HG02759 (cell line): Measurements from ENCODE around the gene SLC22A5.
"Not testable (repeated sequence)": the region's sequence is repeated elsewhere in the genome, so short reads cannot be mapped to it uniquely, and the experiment has no call there.

ENCODE experiments used
- ATAC-seq: cut with Tn5 transposase; IDR thresholded peaks from one replicate; pipeline ENCODE4 v1.9.1; 2021; ENCODE audit warnings: mild to moderate bottlenecking, moderate library complexity; ENCODE audit not compliant: unreplicated experiment

The SLC22A5 gene

DNA sequence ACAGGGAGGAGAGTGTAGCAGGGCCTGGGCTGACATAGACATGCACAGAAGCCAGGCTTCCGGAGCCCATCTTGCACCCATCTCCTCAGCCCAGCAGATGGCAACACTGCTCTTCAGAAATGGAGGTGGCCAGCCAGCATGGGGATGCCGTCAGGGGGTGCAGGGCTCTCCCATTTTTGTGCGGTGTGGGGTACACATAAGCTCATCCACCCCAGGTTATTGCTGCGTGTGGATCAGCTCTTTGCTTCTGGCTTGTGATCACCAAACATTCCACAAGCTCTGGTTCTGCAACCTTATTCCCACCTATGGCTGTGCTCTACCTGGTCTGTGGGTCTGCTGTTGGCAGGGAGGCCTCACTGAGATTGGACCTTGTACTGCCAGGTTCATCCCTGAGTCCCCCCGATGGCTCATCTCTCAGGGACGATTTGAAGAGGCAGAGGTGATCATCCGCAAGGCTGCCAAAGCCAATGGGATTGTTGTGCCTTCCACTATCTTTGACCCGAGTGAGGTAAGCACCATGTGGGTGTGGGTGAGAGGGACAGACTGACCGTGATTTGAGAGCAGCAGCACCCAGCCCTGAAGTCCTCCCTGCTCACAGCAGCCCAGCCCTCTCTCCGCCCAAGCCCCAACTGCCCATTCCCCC, 17.3 kb downstream of the SLC22A5 start:
- ATAC-seq: peak; percentile 82

DNA sequence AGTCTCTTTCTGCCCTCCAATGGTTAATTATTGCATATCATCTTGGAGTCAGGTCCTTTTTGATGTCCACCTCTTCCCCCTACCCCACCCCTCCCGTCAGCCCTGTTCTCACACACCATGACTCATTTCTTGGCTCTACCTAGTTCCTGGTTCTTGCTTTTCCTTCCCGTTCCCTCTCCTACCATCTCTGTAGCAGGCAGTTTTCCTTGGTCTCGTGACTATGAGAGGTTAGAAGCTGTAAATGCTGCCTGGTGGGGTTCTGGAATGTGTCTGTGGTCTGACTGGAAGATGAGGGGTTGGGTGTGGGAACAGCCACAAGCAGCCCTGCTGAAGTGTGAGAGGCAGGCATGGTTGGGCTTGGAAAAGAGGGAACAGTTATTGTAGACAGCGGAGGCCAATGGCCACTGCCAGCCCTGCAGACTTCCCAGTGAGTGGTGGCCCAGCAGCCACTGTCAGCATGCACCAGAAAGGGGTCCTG, 18.2 kb downstream of the SLC22A5 start:
- ATAC-seq: no peak

DNA sequence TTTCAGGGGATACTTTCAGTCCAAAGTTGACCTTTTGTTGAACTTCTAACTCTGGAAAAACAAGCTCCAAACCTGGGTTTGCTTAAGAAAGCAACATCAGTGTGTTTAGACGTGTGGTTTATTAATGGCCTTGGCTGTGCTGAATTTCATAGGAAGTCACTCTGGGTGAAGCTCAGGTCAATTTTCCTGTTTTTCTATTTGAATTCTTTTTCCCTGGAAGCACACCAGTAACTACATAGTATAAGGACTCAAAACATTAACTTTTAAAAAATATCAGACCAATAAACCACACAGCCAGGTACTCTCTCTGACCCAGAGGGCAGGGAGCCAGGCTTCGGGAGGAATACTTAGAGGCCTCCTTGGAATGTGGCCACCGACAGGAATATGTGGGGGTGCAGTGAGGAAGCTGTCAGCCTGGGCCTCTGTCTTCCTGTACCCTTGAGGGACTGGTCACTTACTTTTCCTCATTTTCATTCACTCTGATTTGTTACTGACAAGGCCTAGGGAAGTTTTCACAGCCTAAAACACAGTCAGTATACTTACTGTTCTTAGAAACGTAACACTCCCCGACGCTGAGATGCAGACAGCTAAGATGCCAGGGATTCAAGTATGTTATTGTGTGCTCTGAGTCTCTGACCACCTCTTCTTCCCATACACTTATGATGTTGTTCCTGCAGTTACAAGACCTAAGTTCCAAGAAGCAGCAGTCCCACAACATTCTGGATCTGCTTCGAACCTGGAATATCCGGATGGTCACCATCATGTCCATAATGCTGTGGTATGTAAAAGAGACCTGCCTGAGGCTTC, 18.9 kb downstream of the SLC22A5 start:
- ATAC-seq: no peak

DNA sequence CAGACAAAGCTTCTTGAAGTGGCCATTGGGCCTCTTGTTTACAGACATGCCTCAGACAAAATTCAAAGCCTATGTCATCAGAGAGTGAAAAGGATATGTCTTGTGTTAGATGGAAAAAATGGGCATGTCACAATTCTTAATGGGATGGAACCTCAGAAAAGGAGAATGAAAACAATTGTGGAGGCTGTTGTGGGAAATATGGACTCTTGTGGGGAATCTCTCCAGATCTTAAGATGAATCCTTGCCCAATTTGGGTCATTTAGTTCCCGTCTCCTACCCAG, 19.5 kb downstream of the SLC22A5 start:
- ATAC-seq: no peak

DNA sequence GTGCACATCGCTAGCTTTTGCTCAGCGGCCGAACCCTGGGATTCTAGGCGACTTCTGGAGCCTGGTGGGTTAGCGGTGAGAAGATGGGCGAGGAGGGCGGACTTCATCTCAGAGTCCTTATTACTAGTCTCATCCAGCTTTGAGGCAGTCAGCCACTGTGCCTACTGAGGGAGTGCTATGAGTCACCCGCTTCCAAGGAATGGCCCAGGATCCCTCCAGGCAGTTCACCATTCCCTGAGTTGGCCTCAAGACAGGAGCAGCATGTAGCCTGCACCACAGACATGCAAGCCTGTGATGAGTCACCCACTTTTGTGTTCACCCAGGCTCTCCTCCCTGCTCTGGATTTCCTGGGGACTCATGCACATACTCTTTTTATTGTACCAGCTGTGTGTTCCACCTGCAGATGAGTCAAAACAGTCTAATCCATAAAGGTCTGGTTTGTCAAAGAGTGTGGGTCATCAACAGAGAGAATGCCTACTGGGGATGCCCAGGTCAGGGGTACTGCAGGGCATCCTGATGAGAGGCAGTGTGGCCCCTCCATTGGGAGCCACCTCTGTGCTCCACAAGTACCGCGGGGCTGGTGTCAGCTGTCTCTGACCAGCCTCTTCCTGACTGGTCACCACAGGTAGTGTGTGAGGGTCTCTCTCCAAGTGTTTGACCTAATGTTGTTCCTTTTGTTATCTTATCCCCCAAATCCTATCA, 20.2 kb downstream of the SLC22A5 start:
- ATAC-seq: no peak

DNA sequence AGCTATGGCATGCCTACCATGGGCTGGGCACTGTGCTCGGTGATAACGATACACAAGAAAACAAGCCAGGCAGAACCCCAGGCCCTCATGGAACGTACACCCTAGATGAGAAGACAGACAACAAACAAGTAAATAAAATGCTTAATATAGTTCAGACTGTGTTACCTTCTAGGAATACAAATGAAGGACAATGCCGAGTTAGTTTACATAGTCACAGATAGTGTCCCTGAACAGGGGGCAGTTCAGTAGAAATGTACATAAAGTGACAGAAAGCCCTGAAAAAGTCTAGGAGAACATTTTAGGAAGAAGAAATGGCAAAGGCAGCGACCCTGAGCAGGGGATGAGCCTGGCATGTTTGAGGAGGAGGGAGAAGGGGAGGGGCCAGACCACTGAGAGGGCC, 21.7 kb downstream of the SLC22A5 start:
- no peak for ATAC-seq

DNA sequence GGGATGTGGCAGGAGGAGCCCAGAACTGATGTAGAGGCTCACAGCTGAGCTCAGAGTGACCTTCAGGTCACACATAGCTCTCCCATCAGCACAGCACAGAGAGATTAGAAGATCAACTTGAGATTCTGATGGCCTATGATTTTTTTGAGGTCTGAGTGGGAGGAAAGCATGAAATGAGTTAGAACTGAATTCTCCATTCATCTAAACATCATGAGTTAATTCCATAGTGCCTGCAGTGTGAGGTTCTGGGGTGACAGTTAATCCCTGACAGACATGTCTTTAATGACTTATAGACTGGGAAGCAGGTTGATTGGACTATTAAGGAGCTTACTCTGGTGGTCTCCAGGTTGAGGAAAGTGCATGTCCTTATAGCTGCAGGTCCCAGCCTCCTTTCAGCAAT, 22.4 kb downstream of the SLC22A5 start:
- ATAC-seq: no peak

DNA sequence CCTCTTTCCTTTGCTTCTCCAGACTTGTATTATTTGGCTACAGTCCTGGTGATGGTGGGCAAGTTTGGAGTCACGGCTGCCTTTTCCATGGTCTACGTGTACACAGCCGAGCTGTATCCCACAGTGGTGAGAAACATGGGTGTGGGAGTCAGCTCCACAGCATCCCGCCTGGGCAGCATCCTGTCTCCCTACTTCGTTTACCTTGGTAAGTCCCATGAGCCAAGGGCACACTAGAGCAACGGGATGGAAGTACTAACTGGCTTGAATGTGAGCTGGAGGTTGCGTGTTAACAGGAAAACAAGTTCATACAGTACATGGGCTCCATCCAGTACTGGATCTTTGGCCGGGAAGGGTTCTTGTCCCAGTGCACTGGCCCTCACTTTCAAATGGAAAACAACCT, 22.9 kb downstream of the SLC22A5 start:
- ATAC-seq: no peak

DNA sequence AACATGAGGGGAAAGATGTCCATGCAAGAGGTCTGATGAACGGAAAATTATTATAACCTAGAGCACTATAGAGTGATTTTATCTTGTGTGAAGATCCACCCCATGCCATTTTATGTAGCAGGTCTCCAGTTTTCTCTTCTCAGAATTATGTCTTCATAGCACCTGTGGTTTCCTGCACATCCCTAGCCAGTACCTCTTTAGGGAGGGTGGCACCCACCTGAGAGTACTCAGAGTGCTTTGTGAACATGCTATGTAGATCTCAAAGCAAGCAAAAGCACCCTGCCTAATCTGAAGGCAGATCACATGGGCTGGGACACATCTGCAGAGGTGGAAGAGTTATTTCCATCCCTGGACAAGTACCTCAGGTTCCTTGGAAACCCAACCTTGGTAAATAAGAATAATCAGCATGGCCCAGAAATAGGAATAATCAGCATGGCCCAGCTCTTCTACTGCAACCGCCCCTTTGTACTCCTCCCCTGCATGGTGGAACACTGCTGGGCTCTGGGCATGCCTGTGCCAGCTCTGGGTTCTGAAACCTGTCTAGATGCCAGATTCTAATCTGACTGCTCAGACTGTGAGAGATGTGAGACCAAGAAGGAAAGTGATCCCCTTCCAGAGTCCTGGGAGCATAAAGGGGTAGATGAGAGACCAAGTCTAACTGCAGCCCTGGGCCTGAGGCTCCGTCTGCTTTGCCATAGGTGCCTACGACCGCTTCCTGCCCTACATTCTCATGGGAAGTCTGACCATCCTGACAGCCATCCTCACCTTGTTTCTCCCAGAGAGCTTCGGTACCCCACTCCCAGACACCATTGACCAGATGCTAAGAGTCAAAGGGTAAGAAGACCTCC, 23.7 kb downstream of the SLC22A5 start:
- ATAC-seq: no peak

DNA sequence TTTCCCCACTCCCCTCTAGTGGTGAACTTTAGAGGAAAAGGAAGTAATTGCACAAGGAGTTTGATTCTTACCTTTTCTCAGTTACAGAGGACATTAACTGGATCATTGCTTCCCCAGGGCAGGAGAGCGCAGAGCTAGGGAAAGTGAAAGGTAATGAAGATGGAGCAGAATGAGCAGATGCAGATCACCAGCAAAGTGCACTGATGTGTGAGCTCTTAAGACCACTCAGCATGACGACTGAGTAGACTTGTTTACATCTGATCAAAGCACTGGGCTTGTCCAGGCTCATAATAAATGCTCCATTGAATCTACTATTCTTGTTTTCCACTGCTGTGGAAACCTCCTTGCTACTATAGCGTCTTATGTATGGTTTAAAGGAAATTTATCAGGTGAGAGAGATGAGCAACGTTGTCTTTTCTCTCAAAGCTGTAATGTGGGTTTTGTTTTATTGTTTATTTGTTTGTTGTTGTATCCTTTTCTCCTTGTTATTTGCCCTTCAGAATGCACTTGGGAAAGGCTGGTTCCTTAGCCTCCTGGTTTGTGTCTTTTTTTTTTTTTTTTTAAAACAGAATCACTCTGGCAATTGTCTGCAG, 25.3 kb downstream of the SLC22A5 start:
- peak; percentile 84 for ATAC-seq

DNA sequence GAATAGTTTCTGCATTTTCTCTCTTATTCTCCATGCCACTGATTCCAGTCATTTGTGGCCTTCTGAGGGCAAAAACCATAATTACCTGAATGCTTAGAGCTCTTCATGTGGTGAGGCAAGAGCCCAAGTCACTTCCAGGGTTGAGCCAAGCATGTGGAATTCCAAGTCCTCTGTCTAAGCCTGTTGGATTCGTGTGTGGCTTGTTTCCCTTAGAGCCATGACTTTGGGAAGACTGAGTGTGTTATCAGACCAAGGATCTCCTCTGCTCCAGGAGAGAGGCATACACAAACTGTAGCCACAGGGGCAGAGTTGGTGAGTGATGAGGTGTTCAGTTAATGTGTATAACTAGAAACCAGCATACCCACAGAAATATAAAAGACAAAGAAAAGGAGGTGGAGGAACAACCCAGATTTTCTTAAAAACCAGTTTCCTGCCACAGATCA, 27.1 kb downstream of the SLC22A5 start:
- no peak for ATAC-seq

DNA sequence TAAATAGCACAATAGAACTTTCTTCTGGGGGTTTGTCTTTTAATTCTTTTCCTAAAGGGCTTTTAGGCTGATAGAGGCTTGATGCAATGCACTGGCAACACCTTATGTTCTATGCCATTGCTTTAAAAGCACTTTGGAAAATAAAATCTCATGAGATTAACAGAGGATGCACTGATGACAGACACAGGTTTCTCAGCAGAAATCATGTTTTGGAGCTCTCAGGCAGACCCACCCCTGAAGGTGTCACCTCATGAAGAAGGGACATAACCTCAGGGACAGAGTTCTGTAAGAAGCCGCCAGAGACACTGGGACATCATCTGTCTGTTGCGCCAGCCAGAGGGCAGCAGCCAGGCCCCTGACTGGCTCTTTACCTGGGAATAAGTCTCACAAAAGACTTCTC, 27.7 kb downstream of the SLC22A5 start:
- ATAC-seq: no peak

DNA sequence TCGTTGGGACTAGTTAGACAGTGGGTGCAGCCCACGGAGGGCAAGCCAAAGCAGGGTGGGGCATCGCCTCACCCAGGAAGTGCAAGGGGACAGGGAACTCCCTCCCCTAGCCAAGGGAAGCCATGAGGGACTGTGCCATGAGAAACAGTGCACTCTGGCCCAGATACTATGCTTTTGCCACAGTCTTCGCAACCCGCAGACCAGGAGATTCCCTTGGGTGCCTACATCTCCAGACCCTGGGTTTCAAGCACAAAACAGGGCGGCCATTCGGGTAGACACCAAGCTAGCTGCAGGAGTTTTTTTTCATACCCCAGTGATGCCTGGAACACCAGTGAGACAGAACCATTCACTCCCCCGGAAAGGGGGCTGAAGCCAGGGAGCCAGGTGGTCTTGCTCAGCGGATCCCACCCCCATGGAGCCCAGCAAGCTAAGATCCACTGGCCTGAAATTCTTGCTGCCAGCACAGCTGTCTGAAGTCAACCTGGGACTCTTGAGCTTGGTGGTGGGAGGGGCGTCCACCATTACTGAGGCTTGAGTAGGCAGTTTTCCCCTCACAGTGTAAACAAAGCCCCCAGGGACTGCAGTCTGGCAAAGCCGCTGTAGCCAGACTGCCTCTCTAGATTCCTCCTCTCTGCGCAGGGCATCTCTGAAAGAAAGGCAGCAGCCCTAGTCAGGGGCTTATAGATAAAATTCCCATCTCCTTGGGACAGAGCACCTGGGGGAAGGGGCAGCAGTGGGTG, 28.6 kb downstream of the SLC22A5 start:
- not testable (repeated sequence) for ATAC-seq

DNA sequence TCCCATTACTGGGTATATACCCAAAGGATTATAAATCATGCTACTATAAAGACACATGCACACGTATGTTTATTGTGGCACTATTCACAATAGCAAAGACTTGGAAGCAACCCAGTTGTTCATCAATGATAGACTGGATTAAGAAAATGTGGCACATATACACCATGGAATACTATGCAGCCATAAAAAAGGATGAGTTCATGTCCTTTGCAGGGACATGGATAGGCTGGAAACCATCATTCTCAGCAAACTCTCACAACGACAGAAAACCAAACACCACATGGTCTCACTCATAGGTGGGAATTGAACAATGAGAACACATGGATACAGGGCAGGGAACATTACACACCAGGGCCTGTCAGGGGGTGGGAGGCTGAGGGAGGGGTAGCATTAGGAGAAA, 34.5 kb downstream of the SLC22A5 start:
- not testable (repeated sequence) for ATAC-seq

DNA sequence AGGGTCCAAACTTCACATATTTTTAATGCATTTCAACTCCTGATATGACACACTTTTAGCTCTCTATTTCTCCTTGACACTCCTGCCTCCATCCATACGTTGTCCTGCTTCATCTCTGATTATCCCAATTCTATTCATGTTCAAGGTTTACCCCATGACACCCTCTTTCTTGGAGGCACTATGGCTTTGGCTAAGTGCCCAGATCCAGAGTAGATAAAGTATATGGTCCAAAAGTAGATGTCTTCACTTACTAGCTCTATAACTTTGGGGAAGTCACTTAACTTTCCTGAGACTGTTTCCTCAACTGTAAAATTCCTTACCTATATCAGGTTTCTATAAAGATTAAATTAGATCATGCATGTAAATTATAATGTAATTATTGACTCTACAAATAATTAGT, 36.1 kb downstream of the SLC22A5 start:
- ATAC-seq: no peak

DNA sequence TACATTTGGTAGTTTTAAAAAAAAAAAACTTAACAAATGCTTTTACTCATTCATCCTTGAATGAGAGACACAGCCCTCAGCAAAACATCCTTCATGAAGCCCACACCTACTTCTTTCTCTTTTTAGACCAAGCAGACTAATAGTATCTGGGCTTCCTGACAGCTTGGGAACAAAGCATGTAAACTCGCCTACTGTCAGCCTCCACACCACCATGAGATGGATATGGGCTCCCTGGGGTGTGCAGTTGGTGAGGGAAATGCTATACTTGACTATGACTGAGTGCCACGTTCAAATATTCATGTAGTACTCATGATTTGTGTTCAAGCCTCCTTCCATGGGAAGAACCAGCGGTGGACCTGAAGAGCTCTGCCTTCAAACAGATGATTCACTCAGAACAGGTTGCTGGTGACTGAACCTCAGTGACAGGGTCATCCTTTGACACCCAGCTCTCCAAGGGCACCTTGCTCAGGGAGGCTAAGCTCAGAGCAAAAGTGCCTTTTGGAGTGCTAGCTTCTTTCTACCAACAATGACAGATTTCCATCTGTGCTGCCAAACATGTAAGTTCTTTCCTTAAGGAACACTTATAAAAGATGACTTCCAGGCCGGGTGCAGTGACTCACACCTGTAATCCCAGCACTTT, 36.8 kb downstream of the SLC22A5 start:
- ATAC-seq: no peak

DNA sequence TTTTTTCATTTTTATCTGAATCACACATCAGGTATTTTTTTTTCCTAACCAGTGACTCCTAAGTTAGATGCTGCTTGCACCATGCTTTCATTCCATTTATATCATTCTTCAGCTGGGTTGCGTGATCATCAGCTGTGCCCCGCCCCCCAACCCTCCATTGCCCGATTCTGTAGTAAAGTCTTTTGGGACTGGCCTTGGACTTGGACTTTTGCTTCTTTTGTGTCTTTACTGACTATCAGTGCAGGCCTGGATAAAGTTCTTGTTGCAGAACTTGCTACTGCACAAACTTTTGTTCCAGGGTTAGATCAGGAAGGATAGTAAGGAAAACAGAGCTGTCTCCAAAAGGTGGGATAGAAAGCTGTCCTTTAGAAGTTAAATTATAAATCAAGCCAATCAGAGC, 38.5 kb downstream of the SLC22A5 start:
- no peak for ATAC-seq

DNA sequence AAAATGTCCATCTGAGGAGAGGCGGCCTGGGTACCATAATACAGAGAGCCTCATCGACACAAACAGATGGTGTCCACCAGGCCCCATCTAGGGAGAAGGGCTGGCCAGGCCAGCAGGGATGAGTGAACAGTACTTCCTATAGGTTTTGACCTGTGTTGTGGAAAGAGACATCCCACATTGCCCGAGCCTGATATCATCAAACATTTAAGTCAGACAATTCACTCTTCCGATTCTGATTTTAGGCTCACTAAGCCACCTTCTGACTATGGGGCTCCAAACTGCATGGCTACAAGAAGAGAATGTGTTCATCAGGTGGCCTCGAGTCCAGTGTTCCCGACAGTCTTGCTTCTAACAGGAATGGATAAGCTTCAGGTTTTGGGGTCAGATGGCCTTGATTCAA, 38.9 kb downstream of the SLC22A5 start:
- no peak for ATAC-seq

DNA sequence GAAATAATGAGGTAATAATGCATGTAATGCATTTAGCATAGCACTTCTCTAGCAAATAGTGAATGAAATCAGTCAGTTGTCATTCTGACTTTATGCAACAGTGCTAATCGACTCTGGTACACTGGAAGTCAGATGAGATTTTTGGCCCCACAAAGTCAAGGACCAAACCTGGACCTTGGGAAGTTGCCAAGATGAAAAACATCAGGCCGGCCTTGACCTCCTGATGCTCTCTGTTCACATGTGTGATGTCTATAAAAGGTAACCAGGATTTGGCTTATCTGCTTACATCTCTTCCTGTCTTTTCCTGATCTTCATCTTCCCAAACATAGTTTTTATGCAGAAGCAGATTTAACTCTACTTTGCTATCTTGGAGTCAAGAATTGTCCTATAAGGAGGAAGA, 39.5 kb downstream of the SLC22A5 start:
- no peak for ATAC-seq
